SK-N-SH treated with all-trans-retinoic acid at 6 μM for 48 hours (cell line): Measurements from ENCODE around the gene EPHB2.

Experiments
- ATAC-seq: fragments of 200-7000 bp; cut with Tn5 transposase; 3 replicates; pipeline ENCODE4 v1.9.1; 2020; ENCODE audit warnings: mild to moderate bottlenecking, moderate library complexity
- BACH2 ChIP-seq: fragments of 250-450 bp; sonication (Bioruptor Pico); IDR thresholded peaks from 2 replicates; pipeline ENCODE4 v1.9.0; 2021; ENCODE audit warnings: mild to moderate bottlenecking, borderline replicate concordance
- CSDC2 ChIP-seq: fragments of 250-450 bp; sonication (Bioruptor Pico); IDR thresholded peaks from 2 replicates; pipeline ENCODE4 v1.5.0; 2020; ENCODE audit warnings: mild to moderate bottlenecking, moderate library complexity
- ESRRG ChIP-seq: fragments of 250-450 bp; sonication (Bioruptor Pico); IDR thresholded peaks from 2 replicates; pipeline ENCODE4 v1.6.1; 2021; ENCODE audit warnings: mild to moderate bottlenecking
- ISL1 ChIP-seq: fragments of 250-450 bp; sonication (Bioruptor Pico); IDR thresholded peaks from 2 replicates; pipeline ENCODE4 v2.1.2; 2022; ENCODE audit warnings: mild to moderate bottlenecking, moderate library complexity
- OSR1 ChIP-seq: fragments of 250-450 bp; sonication (Bioruptor Pico); IDR thresholded peaks from 2 replicates; pipeline ENCODE4 v1.8.0; 2022; ENCODE audit warnings: moderate library complexity, mild to moderate bottlenecking, inconsistent platforms
- PPARA ChIP-seq: fragments of 250-450 bp; sonication (Bioruptor Pico); IDR thresholded peaks from 2 replicates; pipeline ENCODE4 v1.5.0; 2020; ENCODE audit warnings: mild to moderate bottlenecking, borderline replicate concordance
- RARB ChIP-seq: fragments of 250-450 bp; sonication (Bioruptor Pico); IDR thresholded peaks from 2 replicates; pipeline ENCODE4 v1.8.0; 2021; ENCODE audit warnings: mild to moderate bottlenecking, moderate library complexity
- SNAI2 ChIP-seq: fragments of 250-450 bp; sonication (Bioruptor Pico); IDR thresholded peaks from 2 replicates; pipeline ENCODE4 v1.5.0; 2020; ENCODE audit warnings: mild to moderate bottlenecking, moderate library complexity
- TOX ChIP-seq: fragments of 250-450 bp; sonication (Bioruptor Pico); IDR thresholded peaks from 2 replicates; pipeline ENCODE4 v1.8.0; 2021; ENCODE audit warnings: mild to moderate bottlenecking, moderate library complexity, borderline replicate concordance
- ZC3H10 ChIP-seq: fragments of 250-450 bp; sonication (Bioruptor Pico); IDR thresholded peaks from 2 replicates; pipeline ENCODE4 v1.5.1; 2021; ENCODE audit warnings: mild to moderate bottlenecking, moderate library complexity
- ZFP3 ChIP-seq: fragments of 250-450 bp; sonication (Bioruptor Pico); IDR thresholded peaks from 2 replicates; pipeline ENCODE4 v1.5.0; 2020; ENCODE audit warnings: mild to moderate bottlenecking, moderate library complexity
- ZNF565 ChIP-seq: fragments of 450-650 bp; formaldehyde crosslinking; conservative IDR thresholded peaks from 2 replicates; pipeline ENCODE4 v1.5.0; 2020; ENCODE audit warnings: low read depth, mild to moderate bottlenecking, moderate library complexity
- ZNF70 ChIP-seq: fragments of 450-650 bp; formaldehyde crosslinking; IDR thresholded peaks from 2 replicates; pipeline ENCODE4 v1.5.0; 2020; ENCODE audit warnings: mild to moderate bottlenecking, moderate library complexity
- ZNF8 ChIP-seq: fragments of 450-650 bp; formaldehyde crosslinking; IDR thresholded peaks from 2 replicates; pipeline ENCODE4 v1.5.0; 2020; ENCODE audit warnings: mild to moderate bottlenecking, moderate library complexity
- TF ChIP-seq, protein P1 (sequence below): fragments of 250-450 bp; sonication (Bioruptor Pico); IDR thresholded peaks from 2 replicates; pipeline ENCODE4 v1.5.1; 2021; ENCODE audit warnings: mild to moderate bottlenecking, moderate library complexity
- TF ChIP-seq, protein P2 (sequence below): fragments of 250-450 bp; sonication (Bioruptor Pico); IDR thresholded peaks from 2 replicates; pipeline ENCODE4 v1.8.0; 2020; ENCODE audit warnings: mild to moderate bottlenecking, moderate library complexity, borderline replicate concordance
- TF ChIP-seq, protein P3 (sequence below): fragments of 250-450 bp; sonication (Bioruptor Pico); IDR thresholded peaks from 2 replicates; pipeline ENCODE4 v1.5.0; 2020; ENCODE audit warnings: mild to moderate bottlenecking, moderate library complexity
- TF ChIP-seq, protein P4 (sequence below): fragments of 250-450 bp; sonication (Bioruptor Pico); IDR thresholded peaks from 2 replicates; pipeline ENCODE4 v1.8.0; 2021; ENCODE audit warnings: low read depth, mild to moderate bottlenecking, moderate library complexity, borderline replicate concordance

EPHB2 gene

DNA sequence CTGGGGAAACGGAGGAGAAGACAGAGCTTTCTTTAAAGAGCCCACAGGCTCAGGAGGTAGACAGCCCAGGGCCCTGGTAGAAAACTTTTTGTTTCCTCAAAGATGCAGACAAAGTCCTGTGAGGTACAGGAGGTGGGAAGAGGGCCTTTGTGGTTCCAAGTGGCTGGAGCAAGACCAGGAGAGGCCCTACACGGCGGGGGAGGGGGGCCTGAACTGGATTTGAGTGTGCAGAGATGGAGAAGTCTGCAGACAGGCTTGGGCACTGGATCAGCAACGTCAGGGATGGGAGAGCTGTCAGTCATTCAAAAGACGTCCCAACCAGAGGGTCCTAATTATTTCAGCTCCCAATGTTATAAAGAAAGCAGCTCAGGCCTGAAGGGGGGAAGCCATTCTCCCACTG lies 126.2 kb downstream of the EPHB2 start:
- TF ChIP-seq OSR1 (CRISPR knock-in tag) (no peak), ZNF565 (CRISPR knock-in tag) (no peak), ZFP3 (CRISPR knock-in tag) (no peak)
- ATAC-seq = no peak

DNA sequence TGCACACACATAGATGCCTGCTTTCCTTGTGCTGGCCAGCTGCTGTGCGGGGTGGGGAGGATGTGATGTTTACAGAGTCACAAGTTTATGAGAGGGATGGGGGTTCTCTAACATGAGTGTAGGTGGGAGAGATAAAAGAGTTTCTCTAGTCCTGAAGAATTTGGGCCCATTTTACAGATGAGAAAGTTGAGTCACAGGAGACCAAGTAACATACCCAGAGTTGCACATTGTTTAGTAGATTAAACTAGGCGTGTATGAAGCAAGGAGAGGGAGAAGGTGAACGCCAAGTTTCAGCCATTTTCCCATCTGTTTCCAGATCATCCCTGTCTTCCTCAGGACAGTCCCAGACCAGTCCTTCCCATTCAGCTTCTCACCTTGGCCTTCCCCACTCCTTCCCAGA lies 126.7 kb downstream of the EPHB2 start:
- ATAC-seq = no peak
- TF ChIP-seq PPARA (CRISPR knock-in tag) (no peak), ZNF70 (CRISPR knock-in tag) (no peak), ISL1 (CRISPR knock-in tag) (no peak), SNAI2 (no peak), ZNF565 (CRISPR knock-in tag) (no peak), TOX (CRISPR knock-in tag) (no peak)

DNA sequence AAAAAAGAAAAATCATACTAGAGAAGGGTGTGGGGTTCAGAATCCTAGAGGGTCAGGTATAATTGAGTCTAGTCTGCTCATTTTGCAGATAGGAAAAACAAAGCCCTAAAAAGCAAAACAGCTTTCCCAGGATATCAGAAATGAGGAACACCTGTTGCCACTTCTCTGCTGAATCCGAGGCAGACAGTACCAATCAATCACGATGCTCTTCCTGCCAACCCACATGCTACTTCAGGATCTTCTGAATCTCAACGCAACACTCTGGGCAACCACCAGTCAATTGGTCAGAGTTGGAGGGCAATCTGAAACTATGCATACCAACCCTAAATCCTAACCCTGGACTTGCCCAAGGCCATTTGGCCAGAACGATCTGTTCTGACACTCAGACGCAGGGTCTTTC lies 128.3 kb downstream of the EPHB2 start:
- ATAC-seq = no peak

DNA sequence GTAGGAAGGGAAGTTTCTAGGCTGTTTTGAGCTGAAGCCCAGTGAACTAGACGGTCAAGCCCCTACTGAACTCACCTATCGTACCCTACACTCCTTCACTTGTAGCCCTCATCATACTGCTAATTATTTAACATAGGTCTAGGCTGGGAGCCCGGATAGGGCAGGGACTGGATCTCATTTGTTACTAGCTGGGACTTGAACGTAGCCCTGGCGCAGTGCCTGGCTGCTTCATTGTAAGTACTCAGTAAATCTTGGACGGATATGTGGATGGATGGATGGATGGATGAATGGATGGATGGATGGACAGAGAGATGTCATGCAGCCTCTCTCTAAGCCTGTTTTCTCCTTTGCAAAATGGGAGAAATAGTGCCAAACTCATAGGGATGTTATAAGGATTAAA lies 129.2 kb downstream of the EPHB2 start:
- TF ChIP-seq, protein P1, sequence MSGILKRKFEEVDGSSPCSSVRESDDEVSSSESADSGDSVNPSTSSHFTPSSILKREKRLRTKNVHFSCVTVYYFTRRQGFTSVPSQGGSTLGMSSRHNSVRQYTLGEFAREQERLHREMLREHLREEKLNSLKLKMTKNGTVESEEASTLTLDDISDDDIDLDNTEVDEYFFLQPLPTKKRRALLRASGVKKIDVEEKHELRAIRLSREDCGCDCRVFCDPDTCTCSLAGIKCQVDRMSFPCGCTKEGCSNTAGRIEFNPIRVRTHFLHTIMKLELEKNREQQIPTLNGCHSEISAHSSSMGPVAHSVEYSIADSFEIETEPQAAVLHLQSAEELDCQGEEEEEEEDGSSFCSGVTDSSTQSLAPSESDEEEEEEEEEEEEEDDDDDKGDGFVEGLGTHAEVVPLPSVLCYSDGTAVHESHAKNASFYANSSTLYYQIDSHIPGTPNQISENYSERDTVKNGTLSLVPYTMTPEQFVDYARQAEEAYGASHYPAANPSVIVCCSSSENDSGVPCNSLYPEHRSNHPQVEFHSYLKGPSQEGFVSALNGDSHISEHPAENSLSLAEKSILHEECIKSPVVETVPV = no peak
- TF ChIP-seq ESRRG (CRISPR knock-in tag) (no peak), CSDC2 (CRISPR knock-in tag) (no peak), TOX (CRISPR knock-in tag) (no peak)
- TF ChIP-seq, protein P2, sequence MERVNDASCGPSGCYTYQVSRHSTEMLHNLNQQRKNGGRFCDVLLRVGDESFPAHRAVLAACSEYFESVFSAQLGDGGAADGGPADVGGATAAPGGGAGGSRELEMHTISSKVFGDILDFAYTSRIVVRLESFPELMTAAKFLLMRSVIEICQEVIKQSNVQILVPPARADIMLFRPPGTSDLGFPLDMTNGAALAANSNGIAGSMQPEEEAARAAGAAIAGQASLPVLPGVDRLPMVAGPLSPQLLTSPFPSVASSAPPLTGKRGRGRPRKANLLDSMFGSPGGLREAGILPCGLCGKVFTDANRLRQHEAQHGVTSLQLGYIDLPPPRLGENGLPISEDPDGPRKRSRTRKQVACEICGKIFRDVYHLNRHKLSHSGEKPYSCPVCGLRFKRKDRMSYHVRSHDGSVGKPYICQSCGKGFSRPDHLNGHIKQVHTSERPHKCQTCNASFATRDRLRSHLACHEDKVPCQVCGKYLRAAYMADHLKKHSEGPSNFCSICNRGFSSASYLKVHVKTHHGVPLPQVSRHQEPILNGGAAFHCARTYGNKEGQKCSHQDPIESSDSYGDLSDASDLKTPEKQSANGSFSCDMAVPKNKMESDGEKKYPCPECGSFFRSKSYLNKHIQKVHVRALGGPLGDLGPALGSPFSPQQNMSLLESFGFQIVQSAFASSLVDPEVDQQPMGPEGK (CRISPR knock-in tag) = no peak
- no peak for ATAC-seq

More for the DNA sequence above, 128.3 kb downstream of the EPHB2 start:
- TF ChIP-seq CSDC2 (CRISPR knock-in tag) (no peak), ZNF70 (CRISPR knock-in tag) (no peak), ZC3H10 (CRISPR knock-in tag) (no peak), RARB (CRISPR knock-in tag) (no peak), BACH2 (CRISPR knock-in tag) (no peak), ZNF8 (no peak), ZNF565 (CRISPR knock-in tag) (no peak), OSR1 (CRISPR knock-in tag) (no peak)
- TF ChIP-seq, protein P2 (CRISPR knock-in tag) = no peak
- TF ChIP-seq, protein P3, sequence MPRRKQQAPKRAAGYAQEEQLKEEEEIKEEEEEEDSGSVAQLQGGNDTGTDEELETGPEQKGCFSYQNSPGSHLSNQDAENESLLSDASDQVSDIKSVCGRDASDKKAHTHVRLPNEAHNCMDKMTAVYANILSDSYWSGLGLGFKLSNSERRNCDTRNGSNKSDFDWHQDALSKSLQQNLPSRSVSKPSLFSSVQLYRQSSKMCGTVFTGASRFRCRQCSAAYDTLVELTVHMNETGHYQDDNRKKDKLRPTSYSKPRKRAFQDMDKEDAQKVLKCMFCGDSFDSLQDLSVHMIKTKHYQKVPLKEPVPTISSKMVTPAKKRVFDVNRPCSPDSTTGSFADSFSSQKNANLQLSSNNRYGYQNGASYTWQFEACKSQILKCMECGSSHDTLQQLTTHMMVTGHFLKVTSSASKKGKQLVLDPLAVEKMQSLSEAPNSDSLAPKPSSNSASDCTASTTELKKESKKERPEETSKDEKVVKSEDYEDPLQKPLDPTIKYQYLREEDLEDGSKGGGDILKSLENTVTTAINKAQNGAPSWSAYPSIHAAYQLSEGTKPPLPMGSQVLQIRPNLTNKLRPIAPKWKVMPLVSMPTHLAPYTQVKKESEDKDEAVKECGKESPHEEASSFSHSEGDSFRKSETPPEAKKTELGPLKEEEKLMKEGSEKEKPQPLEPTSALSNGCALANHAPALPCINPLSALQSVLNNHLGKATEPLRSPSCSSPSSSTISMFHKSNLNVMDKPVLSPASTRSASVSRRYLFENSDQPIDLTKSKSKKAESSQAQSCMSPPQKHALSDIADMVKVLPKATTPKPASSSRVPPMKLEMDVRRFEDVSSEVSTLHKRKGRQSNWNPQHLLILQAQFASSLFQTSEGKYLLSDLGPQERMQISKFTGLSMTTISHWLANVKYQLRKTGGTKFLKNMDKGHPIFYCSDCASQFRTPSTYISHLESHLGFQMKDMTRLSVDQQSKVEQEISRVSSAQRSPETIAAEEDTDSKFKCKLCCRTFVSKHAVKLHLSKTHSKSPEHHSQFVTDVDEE (CRISPR knock-in tag) = no peak
- TF ChIP-seq, protein P4, sequence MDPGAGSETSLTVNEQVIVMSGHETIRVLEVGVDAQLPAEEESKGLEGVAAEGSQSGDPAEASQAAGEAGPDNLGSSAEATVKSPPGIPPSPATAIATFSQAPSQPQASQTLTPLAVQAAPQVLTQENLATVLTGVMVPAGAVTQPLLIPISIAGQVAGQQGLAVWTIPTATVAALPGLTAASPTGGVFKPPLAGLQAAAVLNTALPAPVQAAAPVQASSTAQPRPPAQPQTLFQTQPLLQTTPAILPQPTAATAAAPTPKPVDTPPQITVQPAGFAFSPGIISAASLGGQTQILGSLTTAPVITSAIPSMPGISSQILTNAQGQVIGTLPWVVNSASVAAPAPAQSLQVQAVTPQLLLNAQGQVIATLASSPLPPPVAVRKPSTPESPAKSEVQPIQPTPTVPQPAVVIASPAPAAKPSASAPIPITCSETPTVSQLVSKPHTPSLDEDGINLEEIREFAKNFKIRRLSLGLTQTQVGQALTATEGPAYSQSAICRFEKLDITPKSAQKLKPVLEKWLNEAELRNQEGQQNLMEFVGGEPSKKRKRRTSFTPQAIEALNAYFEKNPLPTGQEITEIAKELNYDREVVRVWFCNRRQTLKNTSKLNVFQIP = no peak
- TF ChIP-seq, protein P1 = no peak
